CD4-positive, alpha-beta T cell treated with Interleukin-2 at 100 ng/mL for 4 hours (primary cell): Measurements from ENCODE around the gene GPC6.
"Not testable (repeated sequence)": the region's sequence is repeated elsewhere in the genome, so short reads cannot be mapped to it uniquely, and the experiment has no call there.

Experiments
- DNase-seq: peaks from one replicate; pipeline ENCODE4 v3.0.0-alpha.2; 2020; ENCODE audit warnings: low spot score

The GPC6 gene

GRCh38 chr13:93318534-93319254 lies 92.1 kb downstream of the GPC6 start:
- DNase-seq = no peak

- no peak for DNase-seq
Observed at GRCh38 chr13:93320942-93321341, 94.3 kb downstream of the GPC6 start.

GRCh38 chr13:93323880-93324279 lies 97.3 kb downstream of the GPC6 start:
- not testable (repeated sequence) for DNase-seq

- DNase-seq = no peak
Observed at GRCh38 chr13:93325303-93326233, 99.0 kb downstream of the GPC6 start.

GRCh38 chr13:93326234-93326811 lies 99.7 kb downstream of the GPC6 start:
- no peak for DNase-seq

- no peak for DNase-seq
Observed at GRCh38 chr13:93328943-93329342, 102.3 kb downstream of the GPC6 start.

GRCh38 chr13:93336728-93337127 lies 110.1 kb downstream of the GPC6 start:
- no peak for DNase-seq

GRCh38 chr13:93338030-93338429 lies 111.4 kb downstream of the GPC6 start:
- DNase-seq = no peak

- DNase-seq = no peak
Observed at GRCh38 chr13:93338906-93339305, 112.3 kb downstream of the GPC6 start.

- no peak for DNase-seq
Observed at GRCh38 chr13:93339550-93339949, 112.9 kb downstream of the GPC6 start.

- DNase-seq = no peak
Observed at GRCh38 chr13:93341517-93341916, 114.9 kb downstream of the GPC6 start.

GRCh38 chr13:93343097-93343496 lies 116.5 kb downstream of the GPC6 start:
- DNase-seq = no peak

- DNase-seq = no peak
Observed at GRCh38 chr13:93344048-93344705, 117.6 kb downstream of the GPC6 start.

GRCh38 chr13:93345024-93345423 lies 118.4 kb downstream of the GPC6 start:
- no peak for DNase-seq

- no peak for DNase-seq
Observed at GRCh38 chr13:93345770-93346169, 119.2 kb downstream of the GPC6 start.

GRCh38 chr13:93352616-93353015 lies 126.0 kb downstream of the GPC6 start:
- no peak for DNase-seq

GRCh38 chr13:93355094-93355493 lies 128.5 kb downstream of the GPC6 start:
- no peak for DNase-seq

- no peak for DNase-seq
Observed at GRCh38 chr13:93356469-93356868, 129.9 kb downstream of the GPC6 start.

GRCh38 chr13:93360021-93360420 lies 133.4 kb downstream of the GPC6 start:
- DNase-seq = no peak

- DNase-seq = no peak
Observed at GRCh38 chr13:93361703-93362102, 135.1 kb downstream of the GPC6 start.

- no peak for DNase-seq
Observed at GRCh38 chr13:93364166-93364565, 137.6 kb downstream of the GPC6 start.

GRCh38 chr13:93368296-93368695 lies 141.7 kb downstream of the GPC6 start:
- DNase-seq = no peak
